HFFc6 (cell line): ENCODE results near the gene TMPRSS3. TPM values are rescaled to one million over a fixed set of nuclear protein-coding genes. Genes with fewer than 3 reads are reported as not detected.

Experiments used
- DNase-seq: peaks from one replicate; pipeline ENCODE4 v3.0.0-alpha.2; 2018
- H3K27ac Mint-ChIP-seq: 2 replicates; pipeline ENCODE4 v1.8.0; 2020; ENCODE audit warnings: mild to moderate bottlenecking, mixed read lengths
- H3K27me3 Mint-ChIP-seq: 2 replicates; pipeline ENCODE4 v1.8.0; 2021; ENCODE audit warnings: mild to moderate bottlenecking, moderate library complexity, mixed read lengths; ENCODE audit not compliant: insufficient read depth
- H3K36me3 Mint-ChIP-seq: 2 replicates; pipeline ENCODE4 v1.8.0; 2021; ENCODE audit warnings: low read depth, mixed read lengths
- H3K4me1 Mint-ChIP-seq: 2 replicates; pipeline ENCODE4 v1.8.0; 2020; ENCODE audit warnings: low read depth, mixed read lengths
- H3K4me3 Mint-ChIP-seq: 2 replicates; pipeline ENCODE4 v1.8.0; 2020; ENCODE audit warnings: mild to moderate bottlenecking, moderate library complexity, mixed read lengths
- H3K9me3 Mint-ChIP-seq: 2 replicates; pipeline ENCODE4 v1.8.0; 2020; ENCODE audit warnings: mild to moderate bottlenecking, mixed read lengths
- total RNA-seq, 6 experiments: library from RNA; stranded (reverse); fragmentation: NEBNext Ultra II Directional; extraction: Animal tissue kit (Norgen Biotek cat#: 25700); gene quantifications; 2 replicates in 1 of 6; 3 replicates in 5 of 6; pipeline ENCODE4 v1.2.3, GENCODE V29; 2021
- TF ChIP-seq, protein P1 (sequence below): fragments of 200-600 bp; sonication (generic); IDR thresholded peaks from 2 replicates; pipeline ENCODE4 v1.5.0; 2021; ENCODE audit warnings: antibody characterized with exemption, mild to moderate bottlenecking

The TMPRSS3 gene
- total RNA-seq, 6 experiments from 2014 or later, result not detected

DNA sequence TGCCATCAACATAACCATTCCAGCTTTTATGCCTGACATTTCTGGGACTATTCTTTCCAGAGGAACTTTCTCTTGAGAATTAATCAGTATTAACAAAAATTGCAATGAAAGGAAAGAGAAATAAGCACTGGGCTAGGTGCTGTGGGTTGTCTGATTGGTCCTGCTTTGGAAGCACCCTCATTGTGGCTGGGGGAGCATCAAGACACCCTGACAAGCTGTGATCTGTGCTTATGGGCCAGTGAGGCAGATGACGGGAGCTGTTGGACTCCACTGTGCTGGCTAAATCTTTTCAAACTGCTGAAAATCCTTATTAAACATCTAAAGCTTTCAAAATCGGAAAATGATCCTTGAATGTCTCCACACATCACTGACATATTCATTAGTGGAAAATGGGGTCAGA, 27.8 kb upstream of the TMPRSS3 start:
- TF ChIP-seq, protein P1, sequence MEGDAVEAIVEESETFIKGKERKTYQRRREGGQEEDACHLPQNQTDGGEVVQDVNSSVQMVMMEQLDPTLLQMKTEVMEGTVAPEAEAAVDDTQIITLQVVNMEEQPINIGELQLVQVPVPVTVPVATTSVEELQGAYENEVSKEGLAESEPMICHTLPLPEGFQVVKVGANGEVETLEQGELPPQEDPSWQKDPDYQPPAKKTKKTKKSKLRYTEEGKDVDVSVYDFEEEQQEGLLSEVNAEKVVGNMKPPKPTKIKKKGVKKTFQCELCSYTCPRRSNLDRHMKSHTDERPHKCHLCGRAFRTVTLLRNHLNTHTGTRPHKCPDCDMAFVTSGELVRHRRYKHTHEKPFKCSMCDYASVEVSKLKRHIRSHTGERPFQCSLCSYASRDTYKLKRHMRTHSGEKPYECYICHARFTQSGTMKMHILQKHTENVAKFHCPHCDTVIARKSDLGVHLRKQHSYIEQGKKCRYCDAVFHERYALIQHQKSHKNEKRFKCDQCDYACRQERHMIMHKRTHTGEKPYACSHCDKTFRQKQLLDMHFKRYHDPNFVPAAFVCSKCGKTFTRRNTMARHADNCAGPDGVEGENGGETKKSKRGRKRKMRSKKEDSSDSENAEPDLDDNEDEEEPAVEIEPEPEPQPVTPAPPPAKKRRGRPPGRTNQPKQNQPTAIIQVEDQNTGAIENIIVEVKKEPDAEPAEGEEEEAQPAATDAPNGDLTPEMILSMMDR, result no peak
- H3K27me3 Mint-ChIP-seq, result no peaks in the 10 kb centered on the region; the same call in 1 of the 2 replicates

DNA sequence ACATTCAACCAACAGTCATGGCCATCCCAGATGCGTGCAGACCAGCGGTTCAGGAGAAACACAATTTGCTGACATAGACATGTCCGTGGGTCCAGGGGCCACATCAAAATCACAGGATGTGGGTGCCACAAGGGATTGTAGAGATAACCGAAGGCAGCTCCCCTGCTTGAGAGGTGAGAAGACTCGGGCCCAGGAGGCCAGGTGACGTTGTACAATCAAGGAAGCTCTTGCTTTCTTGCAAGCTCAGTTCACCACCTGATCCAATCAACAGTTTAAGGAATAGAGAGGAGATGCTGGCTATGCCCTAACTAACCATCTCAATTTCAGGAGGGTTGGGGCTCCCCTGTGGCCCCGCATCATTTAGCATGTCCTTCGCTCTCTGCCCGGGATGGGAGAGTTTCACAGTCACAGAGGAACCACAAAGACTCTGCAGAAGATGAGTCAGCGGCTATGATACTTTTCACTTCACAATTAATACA, 27.4 kb upstream of the TMPRSS3 start:
- Mint-ChIP-seq H3K9me3 (peaks cover 81% of the 10 kb centered on the region), H3K36me3 (peaks cover 11% of the 10 kb centered on the region), H3K4me3 (no peak overlapping the region), H3K27me3 (no peaks in the 10 kb centered on the region; the same call in 1 of the 2 replicates), H3K4me1 (no peaks in the 10 kb centered on the region), H3K27ac (no peak overlapping the region)
- TF ChIP-seq, protein P1, result no peak
- no peak for DNase-seq

More for the DNA sequence above, 27.8 kb upstream of the TMPRSS3 start:
- Mint-ChIP-seq H3K36me3 (peaks cover 11% of the 10 kb centered on the region), H3K27ac (no peak overlapping the region), H3K9me3 (peaks cover 78% of the 10 kb centered on the region), H3K4me3 (no peak overlapping the region), H3K4me1 (no peaks in the 10 kb centered on the region)
- no peak for DNase-seq

DNA sequence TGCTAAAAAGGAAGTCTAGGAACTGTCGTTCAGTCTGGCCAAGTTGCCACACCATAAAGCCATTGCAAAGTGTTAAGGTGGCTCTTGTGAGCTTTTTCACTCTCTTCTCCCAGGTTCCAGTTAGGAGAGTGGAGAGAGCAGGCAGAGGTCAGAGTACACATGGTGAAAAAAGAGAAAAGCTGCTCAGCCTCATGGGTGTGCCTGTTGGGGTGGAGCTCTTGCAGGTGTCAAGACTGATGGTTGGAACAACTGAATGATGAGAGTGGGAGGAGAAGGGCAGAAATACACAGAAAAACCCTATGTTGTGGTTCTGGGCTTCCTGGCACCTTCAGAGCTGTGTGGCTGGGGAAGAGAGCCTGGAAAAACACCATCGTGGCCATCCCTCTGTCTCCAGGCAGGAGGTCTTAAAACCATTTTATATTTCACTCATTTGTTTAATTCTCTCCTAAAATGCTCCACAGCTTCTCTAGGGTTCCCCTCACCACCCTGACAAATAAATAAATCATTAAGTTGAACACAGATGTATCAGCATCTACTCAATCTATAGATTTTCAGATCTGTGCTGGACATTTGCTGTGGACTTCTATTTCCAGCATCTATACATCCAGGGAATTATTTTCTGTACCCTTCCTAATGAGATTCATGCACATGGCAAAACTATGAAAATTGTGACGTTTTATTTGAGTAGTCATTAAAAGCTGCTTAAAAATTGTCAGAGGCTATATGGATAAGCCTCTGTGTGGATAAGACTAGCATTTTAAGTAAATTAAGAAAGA, 25.4 kb upstream of the TMPRSS3 start:
- Mint-ChIP-seq H3K27ac (no peak overlapping the region), H3K9me3 (peaks cover 71% of the 10 kb centered on the region), H3K4me1 (no peaks in the 10 kb centered on the region), H3K27me3 (no peaks in the 10 kb centered on the region; the same call in 1 of the 2 replicates), H3K4me3 (no peak overlapping the region), H3K36me3 (peaks cover 11% of the 10 kb centered on the region)
- TF ChIP-seq, protein P1, result no peak
- DNase-seq, result no peak

GRCh38 chr21:42419845-42420244, 24.0 kb upstream of the TMPRSS3 start:
- H3K27me3 Mint-ChIP-seq, result peaks cover 1% of the 10 kb centered on the region; the same call in 1 of the 2 replicates
- H3K4me3 Mint-ChIP-seq, result no peak overlapping the region
- peaks cover 70% of the 10 kb centered on the region for H3K9me3 Mint-ChIP-seq
- H3K4me1 Mint-ChIP-seq, result no peaks in the 10 kb centered on the region
- TF ChIP-seq, protein P1, result no peak
- H3K27ac Mint-ChIP-seq, result no peak overlapping the region
- H3K36me3 Mint-ChIP-seq, result 0 out of 2 replicates have a peak, but pooled peaks cover under 1% of the 10 kb centered on the region
- DNase-seq, result no peak

DNA sequence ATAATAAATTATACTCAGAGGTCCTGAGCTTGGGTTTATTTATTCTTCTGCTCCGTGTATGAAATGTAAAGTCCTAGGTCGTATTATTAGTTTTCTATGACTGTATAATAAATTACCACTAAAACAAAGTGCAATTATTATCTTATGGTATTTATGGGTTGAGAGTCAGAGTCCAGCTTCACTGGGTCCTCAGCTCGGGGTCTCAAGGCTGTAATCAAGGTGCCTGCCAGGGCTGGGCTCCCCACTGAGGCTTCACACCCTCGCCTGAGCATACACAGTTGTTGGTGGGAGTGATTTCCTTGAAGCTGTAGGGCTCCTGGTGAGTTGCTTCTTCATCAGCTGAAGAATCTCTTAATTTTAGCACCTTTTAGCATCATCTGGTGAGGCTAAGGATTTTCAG, 23.0 kb upstream of the TMPRSS3 start:
- H3K9me3 Mint-ChIP-seq, result peaks cover 71% of the 10 kb centered on the region
- H3K36me3 Mint-ChIP-seq, result no peaks in the 10 kb centered on the region
- no peaks in the 10 kb centered on the region for H3K4me1 Mint-ChIP-seq
- no peak overlapping the region for H3K4me3 Mint-ChIP-seq
- TF ChIP-seq, protein P1, result no peak
- DNase-seq, result no peak
- no peak overlapping the region for H3K27ac Mint-ChIP-seq
- H3K27me3 Mint-ChIP-seq, result peaks cover 3% of the 10 kb centered on the region; the same call in 1 of the 2 replicates
